ENCODE results near the gene FARS2. TPM values are rescaled to one million over a fixed set of nuclear protein-coding genes. Genes with fewer than 3 reads are reported as not detected.

FARS2 gene
- total and polyA plus RNA-seq, 9 of the 15 experiments (the other 6 are each of a cell fraction or from before 2014, with no cell fraction given), result 16.5 to 62.2 (median 27.0) TPM

GRCh38 chr6:5461365-5461764 lies 200.1 kb downstream of the FARS2 start:
- Histone ChIP-seq H3K27me3 (ENCODE audit: control insufficient read depth in 2 of 2, insufficient read depth in 2 of 2, low read length in 2 of 2) (no peaks in the 10 kb centered on the region), H3K9me3 (replicated peaks; ENCODE audit: control insufficient read depth, insufficient read depth, low read depth, low read length) (no peaks in the 10 kb centered on the region), H3K4me2 (ENCODE audit: insufficient read depth, low read length) (no peak overlapping the region), H2AFZ (ENCODE audit: low read depth, low read length) (no peak overlapping the region), H3K9me1 (ENCODE audit: control insufficient read depth, insufficient read depth, low read length) (no peaks in the 10 kb centered on the region), H3K9ac (ENCODE audit: insufficient read depth in 1 of 2, low read depth in 2 of 2, low read length in 2 of 2) (no peak overlapping the region), H4K20me1 (replicated peaks; ENCODE audit: control insufficient read depth, insufficient read depth, low read length) (no peaks in the 10 kb centered on the region; the same call in 1 of the 2 replicates), H3K27ac (ENCODE audit: extremely low read depth, low read depth, low read length) (no peak overlapping the region), H3K4me1 (replicated peaks in 1 of 2; ENCODE audit: control insufficient read depth in 2 of 2, insufficient read depth in 2 of 2, low read length in 2 of 2) (peaks cover 0 to under 1% of the 10 kb centered on the region in 2 experiments; a peak in 2 of 5 replicates), H3K4me3 (no peak overlapping the region), H3K36me3 (ENCODE audit: control insufficient read depth, insufficient read depth, low read length) (no peaks in the 10 kb centered on the region), H3K79me2 (ENCODE audit: control insufficient read depth, insufficient read depth, low read length) (no peaks in the 10 kb centered on the region)
- ChIA-PET POLR2A (no interaction called here), CTCF (ENCODE audit: low intra/inter-chr PET ratio) (no interaction called here)
- in situ Hi-C loops (cut with MboI), result no loop called here
- ATAC-seq, result no peak
- FAIRE-seq, result no peak
- no TSS peak for BruUV-seq (replicated peaks)
- WGBS (ENCODE audit: insufficient coverage, low coverage, missing lambda C conversion rate), result 84% methylated on average over 2 of the region's 2 CpGs
- DNase-seq (ENCODE audit: extremely low read depth in 1 of 4, low spot score in 3 of 4), result no peak
- intact Hi-C loops (cut with micrococcal nuclease), result loop anchor here (10.0 kb wide), 1 partner anchor 407 kb away; no protein-coding TSS in a partner anchor
- TF ChIP-seq ZNF584 (CRISPR knock-in tag; IDR thresholded peaks at IDR 0.05; ENCODE audit: low read depth) (no peak), ETV5 (CRISPR knock-in tag; IDR thresholded peaks at IDR 0.05; ENCODE audit: low read depth) (no peak), ZBTB12 (CRISPR knock-in tag; IDR thresholded peaks at IDR 0.05) (no peak), ZNF347 (CRISPR knock-in tag; IDR thresholded peaks at IDR 0.05; ENCODE audit: low read depth) (no peak)

- Histone ChIP-seq H3K27ac (ENCODE audit: extremely low read depth, low read depth, low read length) (no peak overlapping the region), H3K4me2 (ENCODE audit: insufficient read depth, low read length) (no peak overlapping the region), H3K9me3 (replicated peaks; ENCODE audit: control insufficient read depth, insufficient read depth, low read depth, low read length) (no peaks in the 10 kb centered on the region), H3K4me1 (replicated peaks in 1 of 2; ENCODE audit: control insufficient read depth in 2 of 2, insufficient read depth in 2 of 2, low read length in 2 of 2) (peaks cover 0 to 6% of the 10 kb centered on the region in 2 experiments; a peak in 2 of 5 replicates), H3K9me1 (ENCODE audit: control insufficient read depth, insufficient read depth, low read length) (no peaks in the 10 kb centered on the region), H4K20me1 (replicated peaks; ENCODE audit: control insufficient read depth, insufficient read depth, low read length) (no peaks in the 10 kb centered on the region; the same call in 1 of the 2 replicates), H3K79me2 (ENCODE audit: control insufficient read depth, insufficient read depth, low read length) (no peaks in the 10 kb centered on the region), H3K27me3 (ENCODE audit: control insufficient read depth in 2 of 2, insufficient read depth in 2 of 2, low read length in 2 of 2) (no peaks in the 10 kb centered on the region), H3K4me3 (no peak overlapping the region), H2AFZ (ENCODE audit: low read depth, low read length) (no peak overlapping the region), H3K36me3 (ENCODE audit: control insufficient read depth, insufficient read depth, low read length) (no peaks in the 10 kb centered on the region), H3K9ac (ENCODE audit: insufficient read depth in 1 of 2, low read depth in 2 of 2, low read length in 2 of 2) (no peak overlapping the region)
- ATAC-seq (no peak), DNase-seq (ENCODE audit: extremely low read depth in 1 of 4, low spot score in 3 of 4) (no peak), FAIRE-seq (no peak)
- ChIA-PET CTCF (ENCODE audit: low intra/inter-chr PET ratio) (no interaction called here), POLR2A (interaction anchor here (0.5 kb wide), 1 partner anchor 360 kb away, joined by 3 read pairs; no protein-coding TSS in a partner anchor)
- BruUV-seq (replicated peaks), result no TSS peak
- 62% methylated on average over 6 of the region's 6 CpGs for WGBS (ENCODE audit: insufficient coverage, low coverage, missing lambda C conversion rate)
- intact Hi-C loops (cut with micrococcal nuclease), result loop anchor here (10.0 kb wide), 1 partner anchor 408 kb away; no protein-coding TSS in a partner anchor
- in situ Hi-C loops (cut with MboI), result no loop called here
- TF ChIP-seq HDAC6 (IDR thresholded peaks at IDR 0.05; ENCODE audit: low read depth, low read length) (no peak), ZNF311 (CRISPR knock-in tag; IDR thresholded peaks at IDR 0.05) (no peak), ESRRA (IDR thresholded peaks at IDR 0.05; ENCODE audit: borderline replicate concordance, low read depth) (no peak), HBP1 (CRISPR knock-in tag; IDR thresholded peaks at IDR 0.05) (no peak), PTBP1 (IDR thresholded peaks at IDR 0.05; ENCODE audit: low read depth, low read length) (no peak), BRF2 (IDR thresholded peaks at IDR 0.05; ENCODE audit: borderline replicate concordance, insufficient read depth, insufficient read length) (no peak)
Measured at GRCh38 chr6:5462856-5463255, 201.5 kb downstream of the FARS2 start.
